SJCRH30 (cell line): ENCODE data around the gene ABCC8. TPM values are rescaled to one million over a fixed set of nuclear protein-coding genes. Genes with fewer than 3 reads are reported as not detected.

Experiments used
- DNase-seq, 2 experiments: peaks; one replicate each; pipeline ENCODE4 v3.0.0-alpha.2; 2015 to 2020
- H3K27ac ChIP-seq: fragments of 250-450 bp; sonication (Bioruptor Pico); 2 replicates; pipeline ENCODE4 v1.5.1; 2020; ENCODE audit warnings: mild to moderate bottlenecking, moderate library complexity
- H3K27me3 ChIP-seq: fragments of 250-450 bp; sonication (Bioruptor Pico); 2 replicates; pipeline ENCODE4 v1.5.1; 2020; ENCODE audit warnings: mild to moderate bottlenecking, moderate library complexity
- H3K36me3 ChIP-seq: fragments of 250-450 bp; sonication (Bioruptor Pico); 2 replicates; pipeline ENCODE4 v1.5.1; 2020; ENCODE audit warnings: mild to moderate bottlenecking, moderate library complexity
- H3K4me1 ChIP-seq: fragments of 250-450 bp; sonication (Bioruptor Pico); 2 replicates; pipeline ENCODE4 v1.5.1; 2020; ENCODE audit warnings: mild to moderate bottlenecking, moderate library complexity
- H3K4me3 ChIP-seq: fragments of 250-450 bp; sonication (Bioruptor Pico); 2 replicates; pipeline ENCODE4 v1.5.1; 2020; ENCODE audit warnings: mild to moderate bottlenecking, moderate library complexity
- H3K9me3 ChIP-seq: fragments of 250-450 bp; sonication (Bioruptor Pico); replicated peaks from 2 replicates; pipeline ENCODE4 v1.5.1; 2020; ENCODE audit warnings: mild to moderate bottlenecking, moderate library complexity
- total RNA-seq: library from RNA; depleted of rRNA; stranded (reverse); fragments of >200 nt; shearing (Covaris generic); gene quantifications from 2 replicates; pipeline ENCODE4 v1.2.3, GENCODE V29; 2014

The ABCC8 gene
- total RNA-seq, 1 experiment from 2014 or later = not detected

GRCh38 chr11:17490938-17491337, 14.3 kb upstream of the ABCC8 start:
- H3K36me3 ChIP-seq = no peaks in the 10 kb centered on the region
- H3K27me3 ChIP-seq = peaks cover 4% of the 10 kb centered on the region; the same call in 1 of the 2 replicates
- H3K4me1 ChIP-seq = no peaks in the 10 kb centered on the region
- DNase-seq = no peak
- no peaks in the 10 kb centered on the region for H3K9me3 ChIP-seq
- no peak overlapping the region for H3K27ac ChIP-seq
- no peak overlapping the region for H3K4me3 ChIP-seq

GRCh38 chr11:17490232-17490631, 13.6 kb upstream of the ABCC8 start:
- DNase-seq = no peak
- Histone ChIP-seq H3K36me3 (no peaks in the 10 kb centered on the region), H3K27ac (no peak overlapping the region), H3K4me3 (no peak overlapping the region), H3K27me3 (no peaks in the 10 kb centered on the region; the same call in 1 of the 2 replicates), H3K4me1 (no peaks in the 10 kb centered on the region), H3K9me3 (no peaks in the 10 kb centered on the region)

- Histone ChIP-seq H3K9me3 (no peaks in the 10 kb centered on the region), H3K4me3 (no peak overlapping the region), H3K4me1 (no peaks in the 10 kb centered on the region), H3K27ac (no peak overlapping the region), H3K27me3 (no peaks in the 10 kb centered on the region), H3K36me3 (no peaks in the 10 kb centered on the region)
- DNase-seq = no peak
Measured at GRCh38 chr11:17489751-17490150, 13.1 kb upstream of the ABCC8 start.

- no peak overlapping the region for H3K4me3 ChIP-seq
- DNase-seq = no peak
- peaks cover 3% of the 10 kb centered on the region for H3K9me3 ChIP-seq
- H3K36me3 ChIP-seq = no peaks in the 10 kb centered on the region
- no peaks in the 10 kb centered on the region for H3K4me1 ChIP-seq
- H3K27me3 ChIP-seq = no peaks in the 10 kb centered on the region
- no peak overlapping the region for H3K27ac ChIP-seq
Measured at GRCh38 chr11:17488563-17488962, 11.9 kb upstream of the ABCC8 start.

DNA sequence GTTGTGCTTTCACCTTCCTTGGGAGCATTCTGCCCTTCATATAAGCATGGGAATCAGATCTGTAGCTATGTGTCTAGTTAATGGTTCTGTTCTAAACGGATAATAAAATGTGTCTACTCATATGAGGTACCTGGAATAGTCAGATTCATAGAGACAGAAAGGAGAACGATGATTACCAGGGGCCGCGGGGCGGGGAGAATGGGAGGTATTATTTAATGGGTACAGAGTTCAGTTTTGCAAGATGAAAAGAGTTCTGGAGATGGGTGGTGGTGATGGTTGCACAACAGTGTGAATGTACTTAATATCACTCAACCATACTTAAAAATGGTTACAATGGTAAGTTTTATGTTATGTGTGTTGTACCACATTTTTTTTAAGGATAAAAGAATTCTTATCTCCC, 10.0 kb upstream of the ABCC8 start:
- H3K4me3 ChIP-seq = no peak overlapping the region
- DNase-seq = no peak

DNA sequence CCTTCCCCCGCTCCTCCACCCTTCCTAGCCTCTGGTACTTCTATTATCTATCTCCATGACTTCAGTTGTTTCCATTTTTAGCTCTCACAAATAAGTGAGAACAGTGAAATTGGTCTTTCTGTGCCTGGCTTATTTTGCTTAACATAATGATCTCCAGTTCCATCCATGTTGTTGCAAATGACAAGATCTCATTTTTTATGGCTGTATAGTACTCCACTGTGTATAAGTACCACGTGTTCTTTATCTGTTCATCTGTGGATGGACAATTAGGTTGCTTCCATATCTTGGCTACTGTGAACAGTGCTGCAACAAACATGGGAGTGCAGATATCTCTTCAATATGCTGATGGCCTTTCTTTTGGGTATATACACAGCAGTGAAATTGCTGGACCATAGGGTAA, 6.9 kb upstream of the ABCC8 start:
- no peak for DNase-seq
- Histone ChIP-seq H3K4me1 (no peaks in the 10 kb centered on the region), H3K9me3 (peaks cover 6% of the 10 kb centered on the region), H3K27me3 (no peaks in the 10 kb centered on the region), H3K27ac (no peak overlapping the region), H3K36me3 (no peaks in the 10 kb centered on the region), H3K4me3 (no peak overlapping the region)

More for the DNA sequence above, 10.0 kb upstream of the ABCC8 start:
- Histone ChIP-seq H3K27me3 (no peaks in the 10 kb centered on the region), H3K4me1 (no peaks in the 10 kb centered on the region), H3K27ac (no peak overlapping the region), H3K9me3 (peaks cover 6% of the 10 kb centered on the region), H3K36me3 (no peaks in the 10 kb centered on the region)

DNA sequence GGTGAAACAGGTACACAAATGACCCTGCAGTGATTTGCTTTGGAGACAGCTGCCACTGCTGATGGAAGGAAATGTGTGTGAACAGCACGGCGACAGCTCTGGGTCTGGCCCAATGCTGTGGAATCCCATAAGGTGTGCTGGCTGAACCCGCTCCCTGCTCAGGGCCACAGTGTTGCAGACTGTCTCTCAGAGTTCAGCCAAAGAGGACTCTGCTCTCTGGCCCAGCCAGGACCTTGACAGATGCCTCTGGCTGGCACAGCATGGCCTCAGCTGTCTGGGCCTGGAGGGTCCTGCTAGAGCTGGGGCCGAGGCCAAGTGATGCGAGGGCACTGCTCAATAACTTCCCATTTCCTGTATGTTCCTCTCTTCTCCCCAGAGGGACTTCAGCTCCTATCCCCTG, 5.3 kb upstream of the ABCC8 start:
- Histone ChIP-seq H3K27ac (no peak overlapping the region), H3K9me3 (peaks cover 6% of the 10 kb centered on the region), H3K4me1 (no peaks in the 10 kb centered on the region), H3K27me3 (no peaks in the 10 kb centered on the region), H3K4me3 (no peak overlapping the region), H3K36me3 (no peaks in the 10 kb centered on the region)
- no peak for DNase-seq

- Histone ChIP-seq H3K4me3 (no peak overlapping the region), H3K9me3 (peaks cover 6% of the 10 kb centered on the region), H3K4me1 (no peaks in the 10 kb centered on the region), H3K27ac (no peak overlapping the region), H3K27me3 (no peaks in the 10 kb centered on the region), H3K36me3 (no peaks in the 10 kb centered on the region)
- peak; percentile 45 to 75 for DNase-seq
Measured at GRCh38 chr11:17479284-17480214, 2.9 kb upstream of the ABCC8 start.

GRCh38 chr11:17478070-17478469, 1.4 kb upstream of the ABCC8 start:
- Histone ChIP-seq H3K9me3 (no peaks in the 10 kb centered on the region), H3K27me3 (peaks cover 2% of the 10 kb centered on the region; the same call in 1 of the 2 replicates), H3K27ac (no peak overlapping the region), H3K4me3 (no peak overlapping the region), H3K4me1 (no peaks in the 10 kb centered on the region), H3K36me3 (no peaks in the 10 kb centered on the region)
- DNase-seq = no peak

GRCh38 chr11:17477361-17477760, 716 bp upstream of the ABCC8 start:
- Histone ChIP-seq H3K27me3 (peaks cover 5% of the 10 kb centered on the region; the same call in 1 of the 2 replicates), H3K4me3 (no peak overlapping the region), H3K9me3 (no peaks in the 10 kb centered on the region), H3K36me3 (no peaks in the 10 kb centered on the region), H3K4me1 (no peaks in the 10 kb centered on the region), H3K27ac (no peak overlapping the region)
- no peak for DNase-seq

- H3K36me3 ChIP-seq = no peaks in the 10 kb centered on the region
- no peaks in the 10 kb centered on the region for H3K4me1 ChIP-seq
- H3K9me3 ChIP-seq = no peaks in the 10 kb centered on the region
- DNase-seq = no peak
- H3K4me3 ChIP-seq = no peak overlapping the region
- peaks cover 5% of the 10 kb centered on the region; the same call in 1 of the 2 replicates for H3K27me3 ChIP-seq
- no peak overlapping the region for H3K27ac ChIP-seq
Measured at GRCh38 chr11:17477084-17477333, 364 bp upstream of the ABCC8 start.

DNA sequence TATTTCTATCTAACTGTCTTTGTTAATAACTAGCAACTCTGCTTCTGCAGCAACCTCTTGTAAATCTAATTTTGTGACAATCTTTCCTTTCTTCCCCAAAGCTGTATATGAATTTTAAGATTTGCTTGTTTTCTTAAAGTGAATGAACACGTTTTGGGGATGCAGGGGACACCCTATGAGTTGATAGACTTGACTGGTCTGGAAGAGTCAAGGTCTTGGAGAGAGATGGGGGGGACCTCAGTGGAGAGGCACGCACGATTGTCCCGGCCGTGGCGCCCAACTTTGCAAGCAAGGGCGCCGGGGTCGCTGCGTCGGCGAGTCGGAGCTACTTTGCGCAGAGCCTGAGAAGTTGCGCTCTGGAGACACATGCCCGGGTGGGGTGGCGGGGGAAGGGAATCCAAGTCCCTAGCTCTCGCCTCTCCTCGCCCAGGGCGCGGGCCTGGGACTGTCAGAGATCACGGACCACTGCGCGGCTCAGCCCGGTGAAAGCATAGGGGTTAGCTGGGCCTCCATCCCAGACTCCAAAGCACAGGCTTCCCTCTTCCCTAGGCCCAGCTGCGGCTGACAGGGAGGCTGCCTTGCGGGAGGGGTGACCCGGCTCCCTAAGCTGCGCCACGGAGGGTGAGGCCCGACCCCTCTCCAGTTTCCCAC, 854 bp downstream of the ABCC8 start:
- no peaks in the 10 kb centered on the region for H3K9me3 ChIP-seq
- H3K36me3 ChIP-seq = no peaks in the 10 kb centered on the region
- H3K27ac ChIP-seq = no peak overlapping the region
- DNase-seq = no peak
- H3K27me3 ChIP-seq = peaks cover 5% of the 10 kb centered on the region; the same call in 1 of the 2 replicates
- no peak overlapping the region for H3K4me3 ChIP-seq
- H3K4me1 ChIP-seq = no peaks in the 10 kb centered on the region

GRCh38 chr11:17473071-17473744, 3.4 kb downstream of the ABCC8 start:
- no peaks in the 10 kb centered on the region for H3K9me3 ChIP-seq

DNA sequence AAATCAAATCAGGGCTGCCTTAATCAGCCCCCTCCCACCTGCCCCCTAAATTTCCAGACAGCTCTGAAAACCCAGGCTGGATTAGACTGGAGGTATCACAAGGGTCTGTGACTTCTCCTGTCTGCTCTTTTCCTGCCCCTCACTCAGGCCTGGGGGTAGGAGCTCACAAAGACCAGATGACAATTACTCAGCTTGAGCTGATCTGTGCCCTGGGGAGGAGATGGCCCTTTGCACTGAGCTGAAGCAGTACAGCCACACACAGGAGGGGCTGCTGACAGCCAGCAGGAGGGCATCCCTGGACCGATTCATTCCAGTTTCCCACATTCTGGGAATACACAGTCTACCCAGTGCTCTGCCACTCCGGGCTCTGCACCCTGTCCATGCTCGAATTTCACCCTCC, 4.2 kb downstream of the ABCC8 start:
- Histone ChIP-seq H3K27ac (no peak overlapping the region), H3K4me3 (no peak overlapping the region), H3K9me3 (no peaks in the 10 kb centered on the region), H3K27me3 (peaks cover 9% of the 10 kb centered on the region), H3K36me3 (no peaks in the 10 kb centered on the region), H3K4me1 (no peaks in the 10 kb centered on the region)
- DNase-seq = no peak

More at GRCh38 chr11:17473071-17473744, 3.4 kb downstream of the ABCC8 start:
- H3K4me3 ChIP-seq = no peak overlapping the region
- H3K36me3 ChIP-seq = no peaks in the 10 kb centered on the region
- no peaks in the 10 kb centered on the region for H3K4me1 ChIP-seq
- DNase-seq = peak; percentile 32 to 57
- peaks cover 5% of the 10 kb centered on the region; the same call in 1 of the 2 replicates for H3K27me3 ChIP-seq
- no peak overlapping the region for H3K27ac ChIP-seq

DNA sequence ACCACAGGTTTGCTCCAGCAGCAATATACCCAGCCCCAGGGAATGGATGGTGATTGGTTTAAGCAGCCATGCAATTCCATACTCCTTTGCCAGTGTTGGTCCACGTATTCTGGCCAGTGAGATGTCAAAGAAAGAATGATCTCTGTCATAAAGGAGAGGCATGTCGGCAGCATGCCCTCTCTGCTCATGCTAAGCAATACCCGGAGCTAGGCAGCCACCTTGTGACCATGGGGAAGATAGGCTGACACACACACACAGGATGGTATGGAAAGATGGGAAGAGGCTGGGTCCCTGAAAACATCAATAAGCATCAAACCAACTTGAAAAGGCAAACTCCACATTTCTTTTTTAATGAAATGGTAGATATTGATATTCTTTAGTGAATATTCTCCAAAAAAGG, 5.1 kb downstream of the ABCC8 start:
- no peak overlapping the region for H3K27ac ChIP-seq
- H3K36me3 ChIP-seq = no peaks in the 10 kb centered on the region
- no peaks in the 10 kb centered on the region for H3K9me3 ChIP-seq
- no peak overlapping the region for H3K4me3 ChIP-seq
- no peak for DNase-seq
- H3K4me1 ChIP-seq = no peaks in the 10 kb centered on the region
- peaks cover 9% of the 10 kb centered on the region for H3K27me3 ChIP-seq
